Sigmoid colon (tissue), 4 donors: ENCODE measurements around the gene GNG13.

Experiments used
- POLR2A ChIP-seq, 2 donors: fragments of 450-650 bp; IDR thresholded peaks; one replicate each; pipeline ENCODE4 v1.6.1; 2016; ENCODE audit warnings: antibody characterized with exemption in 2 of 2, mild to moderate bottlenecking in 2 of 2, moderate library complexity in 2 of 2
- POLR2AphosphoS5 ChIP-seq, 4 donors: sonication (generic); formaldehyde crosslinking; IDR thresholded peaks; one replicate each; pipeline ENCODE4 v1.6.1; 2017; ENCODE audit warnings: antibody characterized with exemption in 4 of 4
- TF ChIP-seq, protein P1 (sequence below), 4 experiments: fragments of 450-650 bp in 3 of 4; fragments of 200-600 bp in 1 of 4; IDR thresholded peaks; one replicate each; pipeline ENCODE4 v1.5.1; 2016 to 2019; ENCODE audit warnings: antibody characterized with exemption in 4 of 4, mild to moderate bottlenecking in 3 of 4, moderate library complexity in 2 of 4

DNA sequence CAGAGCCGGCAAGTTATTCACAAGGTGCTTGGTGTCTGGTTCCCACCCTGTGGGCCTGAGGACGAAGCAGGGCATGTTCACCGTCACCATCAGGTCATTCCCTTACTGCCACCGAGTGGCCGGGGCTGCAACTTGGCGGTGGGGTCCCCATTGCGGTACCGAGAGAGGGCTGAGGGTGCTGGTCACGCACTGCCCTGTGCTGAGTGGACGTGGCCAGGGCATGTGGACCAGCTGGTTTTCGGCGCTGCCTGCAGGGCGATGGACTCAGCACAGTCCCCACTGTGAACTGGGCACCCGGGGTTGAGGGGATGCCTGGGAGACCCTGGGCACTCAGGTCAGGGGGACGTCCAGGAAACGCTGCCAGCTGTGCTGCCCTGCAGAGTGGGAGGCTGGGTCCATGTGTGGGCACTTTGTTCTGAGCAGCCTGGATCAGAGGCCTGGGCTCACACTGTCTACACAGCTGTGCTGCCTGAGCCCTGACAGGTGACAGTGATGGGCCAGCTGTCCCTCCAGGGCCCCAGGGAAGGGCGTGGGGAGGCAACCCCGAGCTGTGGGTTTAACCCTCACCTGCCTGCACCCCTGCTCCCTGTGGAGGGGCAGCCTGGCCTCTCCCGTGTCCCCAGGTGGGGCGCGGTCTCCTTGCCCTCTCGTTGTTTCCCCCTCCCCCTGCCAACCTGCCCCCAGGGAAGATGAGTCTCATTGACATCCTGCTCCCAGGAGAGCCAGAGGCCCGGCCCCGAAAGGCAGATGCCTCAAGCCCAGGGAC, 39.3 kb upstream of the GNG13 start:
- TF ChIP-seq, protein P1, sequence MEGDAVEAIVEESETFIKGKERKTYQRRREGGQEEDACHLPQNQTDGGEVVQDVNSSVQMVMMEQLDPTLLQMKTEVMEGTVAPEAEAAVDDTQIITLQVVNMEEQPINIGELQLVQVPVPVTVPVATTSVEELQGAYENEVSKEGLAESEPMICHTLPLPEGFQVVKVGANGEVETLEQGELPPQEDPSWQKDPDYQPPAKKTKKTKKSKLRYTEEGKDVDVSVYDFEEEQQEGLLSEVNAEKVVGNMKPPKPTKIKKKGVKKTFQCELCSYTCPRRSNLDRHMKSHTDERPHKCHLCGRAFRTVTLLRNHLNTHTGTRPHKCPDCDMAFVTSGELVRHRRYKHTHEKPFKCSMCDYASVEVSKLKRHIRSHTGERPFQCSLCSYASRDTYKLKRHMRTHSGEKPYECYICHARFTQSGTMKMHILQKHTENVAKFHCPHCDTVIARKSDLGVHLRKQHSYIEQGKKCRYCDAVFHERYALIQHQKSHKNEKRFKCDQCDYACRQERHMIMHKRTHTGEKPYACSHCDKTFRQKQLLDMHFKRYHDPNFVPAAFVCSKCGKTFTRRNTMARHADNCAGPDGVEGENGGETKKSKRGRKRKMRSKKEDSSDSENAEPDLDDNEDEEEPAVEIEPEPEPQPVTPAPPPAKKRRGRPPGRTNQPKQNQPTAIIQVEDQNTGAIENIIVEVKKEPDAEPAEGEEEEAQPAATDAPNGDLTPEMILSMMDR (IDR thresholded peaks at IDR 0.05), result no peak
- TF ChIP-seq POLR2AphosphoS5 (IDR thresholded peaks at IDR 0.05), result no peak
- TF ChIP-seq POLR2A (IDR thresholded peaks at IDR 0.05), result no peak
